Activated CD8-positive, alpha-beta T cell treated with anti-CD3 and anti-CD28 coated beads for 36 hours (primary cell): Measurements from ENCODE around the gene TFG. TPM values are rescaled to one million over a fixed set of nuclear protein-coding genes. Genes with fewer than 3 reads are reported as not detected.

ENCODE experiments used
- ATAC-seq: fragments of 200-7000 bp; cut with Tn5 transposase; one replicate; pipeline ENCODE4 v1.10.0; 2021; ENCODE audit warnings: mild to moderate bottlenecking, moderate library complexity
- CTCF ChIA-PET: fragments of 350-600 bp; sonication (Branson Sonifier 250); formaldehyde crosslinking; loops from one replicate; lab custom pipeline; 2021; ENCODE audit warnings: antibody characterized with exemption; lab: Charles Lee
- POLR2A ChIA-PET: fragments of 350-600 bp; sonication (Branson Sonifier 250); formaldehyde crosslinking; loops from one replicate; lab custom pipeline; 2021; ENCODE audit warnings: antibody characterized with exemption; lab: Charles Lee
- DNase-seq: peaks from one replicate; pipeline ENCODE4 v3.0.0-alpha.2; 2020
- H3K27ac Mint-ChIP-seq: one replicate; pipeline ENCODE4 v1.8.0; 2021; ENCODE audit warnings: mild to moderate bottlenecking, mixed read lengths
- H3K27me3 Mint-ChIP-seq: one replicate; pipeline ENCODE4 v1.8.0; 2021; ENCODE audit warnings: mixed read lengths
- H3K36me3 Mint-ChIP-seq: one replicate; pipeline ENCODE4 v1.8.0; 2021; ENCODE audit warnings: low read depth, mixed read lengths
- H3K4me1 Mint-ChIP-seq: one replicate; pipeline ENCODE4 v1.8.0; 2021; ENCODE audit warnings: low read depth, mixed read lengths
- H3K4me3 Mint-ChIP-seq: one replicate; pipeline ENCODE4 v1.8.0; 2021; ENCODE audit warnings: mild to moderate bottlenecking, moderate library complexity, mixed read lengths
- H3K9me3 Mint-ChIP-seq: one replicate; pipeline ENCODE4 v1.8.0; 2021; ENCODE audit warnings: mixed read lengths
- CTCF ChIP-seq: fragments of 200-600 bp; IDR thresholded peaks from one replicate; pipeline ENCODE4 v1.8.0; 2022; ENCODE audit warnings: antibody characterized with exemption, mild to moderate bottlenecking
- intact Hi-C: fragments of 100-400 bp; cut with micrococcal nuclease; formaldehyde crosslinking; loops from one replicate; pipeline ENCODE4 v1.10.0; 2022
- total RNA-seq, 2 experiments: library from RNA; stranded (reverse); gene quantifications; one replicate each; pipeline ENCODE4 v1.2.3, GENCODE V29; 2021

The TFG gene
- total RNA-seq, 2 experiments from 2014 or later: 59.2 TPM

- TF ChIP-seq CTCF: no peak
- intact Hi-C loops: no loop called here
- Mint-ChIP-seq H3K27me3 (no peaks in the 10 kb centered on the region), H3K4me3 (no peak overlapping the region), H3K27ac (no peak overlapping the region), H3K4me1 (no peaks in the 10 kb centered on the region), H3K9me3 (no peaks in the 10 kb centered on the region), H3K36me3 (peaks cover 4% of the 10 kb centered on the region)
- no peak for ATAC-seq
- no peak for DNase-seq
- ChIA-PET CTCF (interaction anchor here (1.5 kb wide), 1 partner anchor 33 kb away, joined by 3 read pairs; no protein-coding TSS in a partner anchor), POLR2A (no interaction called here)
Observed at GRCh38 chr3:100759159-100759558, 49.9 kb downstream of the TFG start.

GRCh38 chr3:100759950-100760349 lies 50.7 kb downstream of the TFG start:
- ChIA-PET POLR2A (no interaction called here), CTCF (interaction anchor here (0.6 to 1.5 kb wide), 3 partner anchors 33 to 323 kb away, joined by 3 read pairs; no protein-coding TSS in a partner anchor)
- DNase-seq (no peak), ATAC-seq (no peak)
- Mint-ChIP-seq H3K27ac (no peak overlapping the region), H3K4me1 (no peaks in the 10 kb centered on the region), H3K4me3 (no peak overlapping the region), H3K36me3 (peaks cover 2% of the 10 kb centered on the region), H3K9me3 (no peaks in the 10 kb centered on the region), H3K27me3 (no peaks in the 10 kb centered on the region)
- intact Hi-C loops: no loop called here
- TF ChIP-seq CTCF: no peak

- ATAC-seq (no peak), DNase-seq (no peak)
- intact Hi-C loops: no loop called here
- H3K9me3 Mint-ChIP-seq: no peaks in the 10 kb centered on the region
- H3K4me3 Mint-ChIP-seq: no peak overlapping the region
- no peaks in the 10 kb centered on the region for H3K27me3 Mint-ChIP-seq
- CTCF ChIA-PET: interaction anchor here (0.6 to 1.5 kb wide), 3 partner anchors 34 to 669 kb away, joined by 3 read pairs; no protein-coding TSS in a partner anchor
- no peak for TF ChIP-seq CTCF
- H3K36me3 Mint-ChIP-seq: no peaks in the 10 kb centered on the region
- peaks cover under 1% of the 10 kb centered on the region for H3K4me1 Mint-ChIP-seq
- no peak overlapping the region for H3K27ac Mint-ChIP-seq
- POLR2A ChIA-PET: no interaction called here
Observed at GRCh38 chr3:100760377-100760776, 51.1 kb downstream of the TFG start.

DNA sequence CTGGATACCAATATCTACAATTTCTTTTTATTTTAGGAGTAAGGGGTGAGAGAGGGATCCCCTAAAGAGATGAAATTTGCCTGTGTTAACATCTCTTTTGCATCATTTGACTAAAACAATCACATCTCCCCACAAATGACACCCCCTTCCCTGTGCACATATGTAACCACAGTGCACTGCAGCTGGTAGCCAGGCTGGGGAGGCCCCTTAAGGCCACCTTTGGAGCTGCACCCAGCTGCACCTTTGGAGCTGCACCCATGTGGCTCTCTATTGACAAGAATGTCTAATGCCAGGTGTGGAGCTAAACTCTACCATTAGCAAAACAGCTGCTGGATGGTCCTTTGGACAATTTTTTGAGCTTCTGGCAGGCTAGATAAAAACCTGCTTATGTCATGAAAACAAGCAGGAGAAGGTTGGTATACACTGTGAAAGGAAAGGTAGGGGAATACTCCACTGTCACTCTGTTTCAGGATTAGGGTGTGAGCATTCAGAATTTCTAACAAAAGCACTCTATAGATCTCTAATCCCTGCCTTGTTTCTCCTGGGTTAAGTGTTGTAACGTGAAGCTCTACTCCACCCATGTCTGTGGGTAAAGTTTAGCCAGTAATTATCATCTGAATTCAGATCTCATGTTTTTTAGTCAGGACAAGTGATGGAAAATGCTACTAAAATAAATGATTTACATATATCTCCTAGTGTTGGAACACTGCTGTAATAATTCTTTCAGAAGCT lies 52.1 kb downstream of the TFG start:
- peak; percentile 45 for DNase-seq
- peaks cover 9% of the 10 kb centered on the region for H3K4me1 Mint-ChIP-seq
- peak; percentile 86 for ATAC-seq
- H3K27me3 Mint-ChIP-seq: no peaks in the 10 kb centered on the region
- no peak overlapping the region for H3K4me3 Mint-ChIP-seq
- no peaks in the 10 kb centered on the region for H3K9me3 Mint-ChIP-seq
- no peaks in the 10 kb centered on the region for H3K36me3 Mint-ChIP-seq
- CTCF ChIA-PET: interaction anchor here (1.0 to 1.3 kb wide), 4 partner anchors 9 to 24 kb away, joined by 3 to 5 read pairs (median 4); no protein-coding TSS in a partner anchor
- POLR2A ChIA-PET: no interaction called here
- H3K27ac Mint-ChIP-seq: no peak overlapping the region
- TF ChIP-seq CTCF: peak; percentile 30
- intact Hi-C loops: no loop called here

GRCh38 chr3:100761951-100762350 lies 52.7 kb downstream of the TFG start:
- no peaks in the 10 kb centered on the region for H3K36me3 Mint-ChIP-seq
- no peak for DNase-seq
- peaks cover 9% of the 10 kb centered on the region for H3K4me1 Mint-ChIP-seq
- no peak for ATAC-seq
- intact Hi-C loops: no loop called here
- H3K9me3 Mint-ChIP-seq: no peaks in the 10 kb centered on the region
- TF ChIP-seq CTCF: no peak
- no peak overlapping the region for H3K4me3 Mint-ChIP-seq
- H3K27ac Mint-ChIP-seq: no peak overlapping the region
- ChIA-PET CTCF (interaction anchor here (1.0 to 1.3 kb wide), 3 partner anchors 16 to 24 kb away, joined by 3 to 4 read pairs (median 3); no protein-coding TSS in a partner anchor), POLR2A (no interaction called here)
- no peaks in the 10 kb centered on the region for H3K27me3 Mint-ChIP-seq
